ENCODE results near the gene MBD3L3.
"Not testable (repeated sequence)": the region's sequence is repeated elsewhere in the genome, so short reads cannot be mapped to it uniquely, and the experiment has no call there.

GRCh38 chr19:7040079-7040478 lies 18.4 kb downstream of the MBD3L3 start, which contains the start of gene MBD3L4:
- TF ChIP-seq CTCF (conservative IDR thresholded peaks at IDR 0.05 in 1 of 2, IDR thresholded peaks at IDR 0.05 in 1 of 2; ENCODE audit: extremely low read depth in 1 of 2, insufficient read depth in 1 of 2, low read depth in 1 of 2, low read length in 2 of 2); EZH2 (IDR thresholded peaks at IDR 0.05; ENCODE audit: borderline replicate concordance, low read length): not testable (repeated sequence)

Data from mammary epithelial cell (primary cell).